GM12864 (cell line): Measurements from ENCODE around the gene CDKN1A.

Experiments
- DNase-seq: peaks from one replicate; pipeline ENCODE4 v3.0.0-alpha.2; 2011; ENCODE audit warnings: low read depth
- H3K4me3 ChIP-seq: 2 replicates; pipeline ENCODE4 v1.5.1; 2011; ENCODE audit warnings: mild to moderate bottlenecking, low read depth, low read length, control low read depth
- TF ChIP-seq, protein P1 (sequence below): IDR thresholded peaks from 2 replicates; pipeline ENCODE4 v1.5.1; 2011; ENCODE audit warnings: low read depth, mild to moderate bottlenecking, moderate library complexity, low read length, control low read depth, inconsistent platforms; ENCODE audit errors: missing control alignments

CDKN1A gene

DNA sequence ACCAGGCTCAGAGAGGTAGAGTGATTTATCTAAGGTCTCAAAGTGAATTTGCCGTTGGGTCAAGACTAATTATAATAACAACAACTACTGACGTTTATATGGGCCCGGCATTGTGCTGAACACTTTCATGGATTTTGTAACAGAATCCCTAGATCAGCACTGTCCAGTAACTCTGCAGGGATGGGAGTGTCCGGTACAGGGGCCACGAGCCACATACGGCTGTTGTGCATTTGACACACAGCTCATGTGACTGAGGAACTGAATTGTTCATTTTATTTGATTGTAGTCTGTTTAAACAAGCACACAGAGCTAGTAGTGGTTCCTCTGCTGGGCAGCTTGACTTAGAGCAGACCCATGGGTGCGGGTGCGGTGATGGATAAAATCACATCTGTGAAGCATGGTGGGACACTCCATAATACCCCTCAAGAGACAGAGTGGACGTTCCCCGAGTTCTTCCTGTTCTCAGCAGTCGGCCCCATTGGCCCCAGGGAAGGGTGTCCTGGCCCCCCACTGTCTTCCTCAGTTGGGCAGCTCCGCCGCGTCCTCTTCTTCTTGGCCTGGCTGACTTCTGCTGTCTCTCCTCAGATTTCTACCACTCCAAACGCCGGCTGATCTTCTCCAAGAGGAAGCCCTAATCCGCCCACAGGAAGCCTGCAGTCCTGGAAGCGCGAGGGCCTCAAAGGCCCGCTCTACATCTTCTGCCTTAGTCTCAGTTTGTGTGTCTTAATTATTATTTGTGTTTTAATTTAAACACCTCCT, 6.8 kb downstream of the CDKN1A start:
- TF ChIP-seq, protein P1, sequence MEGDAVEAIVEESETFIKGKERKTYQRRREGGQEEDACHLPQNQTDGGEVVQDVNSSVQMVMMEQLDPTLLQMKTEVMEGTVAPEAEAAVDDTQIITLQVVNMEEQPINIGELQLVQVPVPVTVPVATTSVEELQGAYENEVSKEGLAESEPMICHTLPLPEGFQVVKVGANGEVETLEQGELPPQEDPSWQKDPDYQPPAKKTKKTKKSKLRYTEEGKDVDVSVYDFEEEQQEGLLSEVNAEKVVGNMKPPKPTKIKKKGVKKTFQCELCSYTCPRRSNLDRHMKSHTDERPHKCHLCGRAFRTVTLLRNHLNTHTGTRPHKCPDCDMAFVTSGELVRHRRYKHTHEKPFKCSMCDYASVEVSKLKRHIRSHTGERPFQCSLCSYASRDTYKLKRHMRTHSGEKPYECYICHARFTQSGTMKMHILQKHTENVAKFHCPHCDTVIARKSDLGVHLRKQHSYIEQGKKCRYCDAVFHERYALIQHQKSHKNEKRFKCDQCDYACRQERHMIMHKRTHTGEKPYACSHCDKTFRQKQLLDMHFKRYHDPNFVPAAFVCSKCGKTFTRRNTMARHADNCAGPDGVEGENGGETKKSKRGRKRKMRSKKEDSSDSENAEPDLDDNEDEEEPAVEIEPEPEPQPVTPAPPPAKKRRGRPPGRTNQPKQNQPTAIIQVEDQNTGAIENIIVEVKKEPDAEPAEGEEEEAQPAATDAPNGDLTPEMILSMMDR: no peak
- H3K4me3 ChIP-seq: no peak overlapping the region
- DNase-seq: no peak

DNA sequence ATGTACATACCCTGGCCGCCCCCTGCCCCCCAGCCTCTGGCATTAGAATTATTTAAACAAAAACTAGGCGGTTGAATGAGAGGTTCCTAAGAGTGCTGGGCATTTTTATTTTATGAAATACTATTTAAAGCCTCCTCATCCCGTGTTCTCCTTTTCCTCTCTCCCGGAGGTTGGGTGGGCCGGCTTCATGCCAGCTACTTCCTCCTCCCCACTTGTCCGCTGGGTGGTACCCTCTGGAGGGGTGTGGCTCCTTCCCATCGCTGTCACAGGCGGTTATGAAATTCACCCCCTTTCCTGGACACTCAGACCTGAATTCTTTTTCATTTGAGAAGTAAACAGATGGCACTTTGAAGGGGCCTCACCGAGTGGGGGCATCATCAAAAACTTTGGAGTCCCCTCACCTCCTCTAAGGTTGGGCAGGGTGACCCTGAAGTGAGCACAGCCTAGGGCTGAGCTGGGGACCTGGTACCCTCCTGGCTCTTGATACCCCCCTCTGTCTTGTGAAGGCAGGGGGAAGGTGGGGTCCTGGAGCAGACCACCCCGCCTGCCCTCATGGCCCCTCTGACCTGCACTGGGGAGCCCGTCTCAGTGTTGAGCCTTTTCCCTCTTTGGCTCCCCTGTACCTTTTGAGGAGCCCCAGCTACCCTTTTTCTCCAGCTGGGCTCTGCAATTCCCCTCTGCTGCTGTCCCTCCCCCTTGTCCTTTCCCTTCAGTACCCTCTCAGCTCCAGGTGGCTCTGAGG, 7.6 kb downstream of the CDKN1A start:
- TF ChIP-seq, protein P1: no peak
- no peak overlapping the region for H3K4me3 ChIP-seq
- DNase-seq: no peak

DNA sequence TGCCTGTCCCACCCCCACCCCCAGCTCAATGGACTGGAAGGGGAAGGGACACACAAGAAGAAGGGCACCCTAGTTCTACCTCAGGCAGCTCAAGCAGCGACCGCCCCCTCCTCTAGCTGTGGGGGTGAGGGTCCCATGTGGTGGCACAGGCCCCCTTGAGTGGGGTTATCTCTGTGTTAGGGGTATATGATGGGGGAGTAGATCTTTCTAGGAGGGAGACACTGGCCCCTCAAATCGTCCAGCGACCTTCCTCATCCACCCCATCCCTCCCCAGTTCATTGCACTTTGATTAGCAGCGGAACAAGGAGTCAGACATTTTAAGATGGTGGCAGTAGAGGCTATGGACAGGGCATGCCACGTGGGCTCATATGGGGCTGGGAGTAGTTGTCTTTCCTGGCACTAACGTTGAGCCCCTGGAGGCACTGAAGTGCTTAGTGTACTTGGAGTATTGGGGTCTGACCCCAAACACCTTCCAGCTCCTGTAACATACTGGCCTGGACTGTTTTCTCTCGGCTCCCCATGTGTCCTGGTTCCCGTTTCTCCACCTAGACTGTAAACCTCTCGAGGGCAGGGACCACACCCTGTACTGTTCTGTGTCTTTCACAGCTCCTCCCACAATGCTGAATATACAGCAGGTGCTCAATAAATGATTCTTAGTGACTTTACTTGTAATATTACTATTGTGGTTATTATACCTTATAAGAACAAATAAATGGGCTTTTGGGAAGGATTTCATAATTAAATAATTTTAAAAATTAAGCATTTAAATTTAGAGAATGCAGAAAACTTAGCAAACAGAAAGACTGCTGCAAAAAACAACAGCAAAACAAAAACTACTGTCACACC, 8.4 kb downstream of the CDKN1A start:
- H3K4me3 ChIP-seq: no peak overlapping the region

DNA sequence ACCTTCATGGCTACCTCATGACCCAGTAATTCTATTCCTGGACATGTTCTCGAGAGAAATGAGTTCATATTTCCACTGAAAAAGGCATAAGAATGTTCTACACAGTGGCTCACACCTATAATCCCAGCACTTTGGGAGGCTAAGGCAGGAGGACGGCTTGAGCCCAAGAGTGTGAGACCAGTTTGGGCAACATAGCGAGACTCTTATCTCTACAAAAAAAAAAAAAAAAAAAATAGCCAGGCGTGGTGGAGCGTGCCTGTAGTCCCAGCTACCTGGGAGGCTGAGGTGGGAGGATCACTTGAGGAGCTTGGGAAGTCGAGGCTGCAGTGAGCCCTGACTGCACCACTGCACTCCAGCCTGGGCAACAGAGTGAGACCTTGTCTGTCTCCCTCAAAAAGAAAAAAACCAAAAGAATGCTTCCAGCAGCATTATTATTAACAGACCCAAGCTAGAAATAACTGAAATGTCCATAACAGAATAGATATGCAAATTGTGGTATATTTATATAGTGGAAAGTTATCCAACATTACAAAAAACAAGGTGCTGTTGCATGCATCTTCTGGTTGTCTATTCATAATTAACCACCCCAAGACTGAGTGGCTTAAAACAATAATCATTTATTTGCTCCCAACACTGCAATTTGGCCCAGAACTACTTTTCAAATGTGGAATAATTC, 9.7 kb downstream of the CDKN1A start:
- TF ChIP-seq, protein P1: no peak
- DNase-seq: no peak
- H3K4me3 ChIP-seq: no peak overlapping the region

More for the DNA sequence above, 8.4 kb downstream of the CDKN1A start:
- TF ChIP-seq, protein P1: no peak
- DNase-seq: no peak

DNA sequence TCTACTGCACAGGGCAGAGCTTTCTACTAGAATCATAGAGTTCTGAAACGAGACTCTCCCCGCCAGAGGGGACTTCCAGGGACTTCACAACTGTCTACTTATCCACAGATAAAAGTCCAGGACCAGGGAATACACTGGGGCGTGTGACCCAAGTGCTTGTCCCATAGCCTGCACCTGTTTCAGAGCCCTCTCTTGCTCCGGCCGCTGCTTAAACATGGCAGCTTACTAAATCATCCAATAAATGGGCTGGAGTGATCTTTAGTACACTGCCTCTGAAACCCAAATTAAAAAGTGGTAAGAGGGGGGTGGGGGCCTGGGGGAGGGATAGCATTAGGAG, 10.2 kb downstream of the CDKN1A start:
- TF ChIP-seq, protein P1: no peak
- H3K4me3 ChIP-seq: no peak overlapping the region
- DNase-seq: no peak

DNA sequence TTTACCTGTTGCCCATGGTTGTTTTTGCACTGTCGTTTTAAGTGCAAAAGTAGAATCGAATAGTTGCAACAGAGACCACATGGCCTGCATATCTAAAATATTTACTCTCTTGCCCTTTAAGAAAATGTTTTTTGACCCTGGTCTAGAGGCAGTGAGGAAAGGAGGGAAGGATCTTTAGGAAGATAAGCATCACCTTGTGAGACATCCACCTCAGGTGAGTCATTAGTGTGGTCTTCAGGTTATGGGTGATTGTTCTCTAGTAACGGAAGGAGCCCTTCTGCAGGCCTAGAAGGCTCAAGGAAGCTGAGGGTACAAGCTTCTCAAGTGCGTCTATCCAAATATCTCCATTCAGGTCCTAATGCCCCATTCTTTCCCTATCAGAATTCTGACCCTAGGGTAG, 12.5 kb downstream of the CDKN1A start:
- TF ChIP-seq, protein P1: no peak
- DNase-seq: no peak
- no peak overlapping the region for H3K4me3 ChIP-seq
